ENCODE measurements around the gene TMEM101. TPM values are rescaled to one million over a fixed set of nuclear protein-coding genes. Genes with fewer than 3 reads are reported as not detected.

The TMEM101 gene
- total RNA-seq, 1 experiment from 2014 or later, result 75.5 TPM

- Histone ChIP-seq H3K4me1 (ENCODE audit: insufficient read depth, low read length) (no peaks in the 10 kb centered on the region), H3K4me3 (ENCODE audit: low read length) (no peak overlapping the region), H3K27me3 (ENCODE audit: low read length) (no peaks in the 10 kb centered on the region), H4K20me1 (ENCODE audit: low read length) (no peaks in the 10 kb centered on the region), H3K9me3 (ENCODE audit: low read length) (no peaks in the 10 kb centered on the region), H3F3A (ENCODE audit: low read length, unreplicated experiment) (no peaks in the 10 kb centered on the region), H3K9ac (ENCODE audit: low read length) (no peak overlapping the region), H3K9me2 (replicated peaks; ENCODE audit: low read length) (no peaks in the 10 kb centered on the region), H3K79me2 (ENCODE audit: low read length) (no peaks in the 10 kb centered on the region), H3K4me2 (ENCODE audit: low read length) (no peak overlapping the region), H3K36me3 (ENCODE audit: low read depth, low read length) (0 out of 2 replicates have a peak, but pooled peaks cover 4% of the 10 kb centered on the region), H2AFZ (ENCODE audit: low read length) (no peak overlapping the region), H3K27ac (ENCODE audit: low read length) (no peak overlapping the region)
- BruUV-seq (replicated peaks), result no TSS peak
- POLR2A ChIA-PET (ENCODE audit: unreplicated experiment), result no interaction called here
- TF ChIP-seq EZH2phosphoT487 (IDR thresholded peaks at IDR 0.05; ENCODE audit: borderline replicate concordance, low read length), result no peak
- TF ChIP-seq EZH2 (IDR thresholded peaks at IDR 0.05; ENCODE audit: low read length, unreplicated experiment), result no peak
- no peak for TF ChIP-seq CTCF (conservative IDR thresholded peaks at IDR 0.05; ENCODE audit: low read depth, low read length)
- DNase-seq (no peak), ATAC-seq (no peak)
- intact Hi-C loops (cut with micrococcal nuclease), result no loop called here
- CTCF ChIA-PET, result no interaction called here
These were observed 10.1 kb upstream of the TMEM101 start for GRCh38 chr17:44024853-44025252.

GRCh38 chr17:44024271-44024663, 9.5 kb upstream of the TMEM101 start:
- Histone ChIP-seq H3K4me3 (ENCODE audit: low read length) (no peak overlapping the region), H3K27me3 (ENCODE audit: low read length) (no peaks in the 10 kb centered on the region), H3K79me2 (ENCODE audit: low read length) (no peaks in the 10 kb centered on the region), H3K9ac (ENCODE audit: low read length) (no peak overlapping the region), H3K9me2 (replicated peaks; ENCODE audit: low read length) (no peaks in the 10 kb centered on the region), H3K4me1 (ENCODE audit: insufficient read depth, low read length) (no peaks in the 10 kb centered on the region), H3F3A (ENCODE audit: low read length, unreplicated experiment) (no peaks in the 10 kb centered on the region), H4K20me1 (ENCODE audit: low read length) (no peaks in the 10 kb centered on the region), H2AFZ (ENCODE audit: low read length) (no peak overlapping the region), H3K4me2 (ENCODE audit: low read length) (no peak overlapping the region), H3K9me3 (ENCODE audit: low read length) (no peaks in the 10 kb centered on the region), H3K36me3 (ENCODE audit: low read depth, low read length) (0 out of 2 replicates have a peak, but pooled peaks cover 4% of the 10 kb centered on the region), H3K27ac (ENCODE audit: low read length) (no peak overlapping the region)
- intact Hi-C loops (cut with micrococcal nuclease), result no loop called here
- BruUV-seq (replicated peaks), result no TSS peak
- CTCF ChIA-PET, result no interaction called here
- POLR2A ChIA-PET (ENCODE audit: unreplicated experiment), result no interaction called here
- TF ChIP-seq EZH2phosphoT487 (IDR thresholded peaks at IDR 0.05; ENCODE audit: borderline replicate concordance, low read length) (no peak), EZH2 (IDR thresholded peaks at IDR 0.05; ENCODE audit: low read length, unreplicated experiment) (no peak), CTCF (conservative IDR thresholded peaks at IDR 0.05; ENCODE audit: low read depth, low read length) (no peak)
- DNase-seq (no peak), ATAC-seq (no peak)

- H3K9ac ChIP-seq (ENCODE audit: low read length), result no peak overlapping the region
- H4K20me1 ChIP-seq (ENCODE audit: low read length), result no peaks in the 10 kb centered on the region
- no peak for ATAC-seq
- TF ChIP-seq EZH2 (IDR thresholded peaks at IDR 0.05; ENCODE audit: low read length, unreplicated experiment) (no peak), CTCF (conservative IDR thresholded peaks at IDR 0.05; ENCODE audit: low read depth, low read length) (no peak), EZH2phosphoT487 (IDR thresholded peaks at IDR 0.05; ENCODE audit: borderline replicate concordance, low read length) (no peak)
- H3K27ac ChIP-seq (ENCODE audit: low read length), result no peak overlapping the region
- DNase-seq, result no peak
- BruUV-seq (replicated peaks), result no TSS peak
- no peaks in the 10 kb centered on the region for H3K79me2 ChIP-seq (ENCODE audit: low read length)
- H2AFZ ChIP-seq (ENCODE audit: low read length), result no peak overlapping the region
- 0 out of 2 replicates have a peak, but pooled peaks cover under 1% of the 10 kb centered on the region for H3K36me3 ChIP-seq (ENCODE audit: low read depth, low read length)
- no peaks in the 10 kb centered on the region for H3K9me2 ChIP-seq (replicated peaks; ENCODE audit: low read length)
- H3K4me2 ChIP-seq (ENCODE audit: low read length), result no peak overlapping the region
- no peaks in the 10 kb centered on the region for H3K9me3 ChIP-seq (ENCODE audit: low read length)
- H3K27me3 ChIP-seq (ENCODE audit: low read length), result no peaks in the 10 kb centered on the region
- H3K4me3 ChIP-seq (ENCODE audit: low read length), result no peak overlapping the region
- intact Hi-C loops (cut with micrococcal nuclease), result no loop called here
- H3K4me1 ChIP-seq (ENCODE audit: insufficient read depth, low read length), result no peaks in the 10 kb centered on the region
- ChIA-PET POLR2A (ENCODE audit: unreplicated experiment) (no interaction called here), CTCF (no interaction called here)
- no peaks in the 10 kb centered on the region for H3F3A ChIP-seq (ENCODE audit: low read length, unreplicated experiment)
These were observed 8.9 kb upstream of the TMEM101 start for GRCh38 chr17:44023545-44024270.
